WTC11 (cell line): ENCODE measurements around the gene DRD4. TPM values are rescaled to one million over a fixed set of nuclear protein-coding genes. Genes with fewer than 3 reads are reported as not detected.

ENCODE experiments used
- ATAC-seq: fragments of 200-7000 bp; cut with Tn5 transposase; 2 replicates; pipeline ENCODE4 v1.10.0; 2021; ENCODE audit warnings: mild to moderate bottlenecking, moderate library complexity
- CTCF ChIA-PET: fragments of 300-600 bp; sonication (Branson Sonifier 250); formaldehyde crosslinking; loops from one replicate; lab custom pipeline; 2021; ENCODE audit warnings: antibody characterized with exemption; lab: Charles Lee
- POLR2A ChIA-PET: fragments of 350-600 bp; sonication (Branson Sonifier 250); formaldehyde crosslinking; loops from one replicate; lab custom pipeline; 2021; ENCODE audit warnings: antibody characterized with exemption; lab: Charles Lee
- DNase-seq: peaks from one replicate; pipeline ENCODE4 v3.0.0; 2021; ENCODE audit warnings: low spot score
- H3K27ac Mint-ChIP-seq: 2 replicates; pipeline ENCODE4 v1.8.0; 2021; ENCODE audit warnings: mixed read lengths
- H3K27me3 Mint-ChIP-seq: 2 replicates; pipeline ENCODE4 v1.8.0; 2021; ENCODE audit warnings: low read depth, mild to moderate bottlenecking, moderate library complexity, mixed read lengths
- H3K36me3 Mint-ChIP-seq: 2 replicates; pipeline ENCODE4 v1.8.0; 2021; ENCODE audit warnings: mixed read lengths
- H3K4me1 Mint-ChIP-seq: 2 replicates; pipeline ENCODE4 v1.8.0; 2022; ENCODE audit warnings: mixed read lengths
- H3K4me3 Mint-ChIP-seq: 2 replicates; pipeline ENCODE4 v1.8.0; 2021; ENCODE audit warnings: mild to moderate bottlenecking, moderate library complexity, mixed read lengths
- H3K9me3 Mint-ChIP-seq: 2 replicates; pipeline ENCODE4 v1.8.0; 2021; ENCODE audit warnings: mixed read lengths
- ATF3 ChIP-seq: sonication (generic); formaldehyde crosslinking; conservative IDR thresholded peaks from 2 replicates; pipeline ENCODE4 v1.8.1; 2022; ENCODE audit warnings: mild to moderate bottlenecking, missing genetic modification reagents
- E2F1 ChIP-seq: sonication (generic); formaldehyde crosslinking; IDR thresholded peaks from 2 replicates; pipeline ENCODE4 v1.8.0; 2022; ENCODE audit warnings: mild to moderate bottlenecking, missing genetic modification reagents
- ETV6 ChIP-seq: sonication (generic); formaldehyde crosslinking; IDR thresholded peaks from 2 replicates; pipeline ENCODE4 v1.8.1; 2022; ENCODE audit warnings: mild to moderate bottlenecking, missing genetic modification reagents
- IRF1 ChIP-seq: sonication (generic); formaldehyde crosslinking; IDR thresholded peaks from 2 replicates; pipeline ENCODE4 v1.8.0; 2023; ENCODE audit warnings: missing genetic modification reagents
- JAZF1 ChIP-seq: fragments of 250-450 bp; sonication (Bioruptor Pico); IDR thresholded peaks from 2 replicates; pipeline ENCODE4 v1.9.0; 2021; ENCODE audit warnings: moderate library complexity, mild to moderate bottlenecking, inconsistent platforms
- JUN ChIP-seq: sonication (generic); formaldehyde crosslinking; IDR thresholded peaks from 2 replicates; pipeline ENCODE4 v1.8.0; 2023; ENCODE audit warnings: mild to moderate bottlenecking, missing genetic modification reagents
- KAT7 ChIP-seq: sonication (generic); formaldehyde crosslinking; IDR thresholded peaks from 2 replicates; pipeline ENCODE4 v1.8.1; 2023; ENCODE audit warnings: missing genetic modification reagents, mild to moderate bottlenecking, borderline replicate concordance
- MXD4 ChIP-seq: fragments of 250-450 bp; sonication (Bioruptor Pico); IDR thresholded peaks from 2 replicates; pipeline ENCODE4 v1.8.0; 2021; ENCODE audit warnings: mild to moderate bottlenecking, moderate library complexity, borderline replicate concordance
- NFYB ChIP-seq: sonication (generic); formaldehyde crosslinking; conservative IDR thresholded peaks from 2 replicates; pipeline ENCODE4 v1.8.0; 2022; ENCODE audit warnings: low read depth, missing genetic modification reagents
- RORB ChIP-seq: fragments of 250-450 bp; sonication (Bioruptor Pico); IDR thresholded peaks from 2 replicates; pipeline ENCODE4 v1.9.0; 2021; ENCODE audit warnings: mild to moderate bottlenecking
- TCF7 ChIP-seq: sonication (generic); formaldehyde crosslinking; IDR thresholded peaks from 2 replicates; pipeline ENCODE4 v1.8.0; 2022; ENCODE audit warnings: mild to moderate bottlenecking, low read depth, missing genetic modification reagents, moderate library complexity
- USF2 ChIP-seq: sonication (generic); formaldehyde crosslinking; IDR thresholded peaks from 2 replicates; pipeline ENCODE4 v1.8.1; 2023; ENCODE audit warnings: mild to moderate bottlenecking, missing genetic modification reagents, moderate library complexity
- ZNF396 ChIP-seq: fragments of 250-450 bp; sonication (Bioruptor Pico); IDR thresholded peaks from 2 replicates; pipeline ENCODE4 v1.8.0; 2021; ENCODE audit warnings: mild to moderate bottlenecking, moderate library complexity, borderline replicate concordance
- ZNF532 ChIP-seq: fragments of 250-450 bp; sonication (Bioruptor Pico); IDR thresholded peaks from 2 replicates; pipeline ENCODE4 v1.9.0; 2021; ENCODE audit warnings: mild to moderate bottlenecking, borderline replicate concordance
- total RNA-seq: library from RNA; stranded (reverse); gene quantifications from 3 replicates; pipeline ENCODE4 v1.2.3, GENCODE V29; 2021
- TF ChIP-seq, protein P1 (sequence below): sonication (generic); formaldehyde crosslinking; IDR thresholded peaks from 2 replicates; pipeline ENCODE4 v1.8.1; 2022; ENCODE audit warnings: mild to moderate bottlenecking, moderate library complexity, missing genetic modification reagents
- TF ChIP-seq, protein P2 (sequence below): fragments of 250-450 bp; sonication (Bioruptor Pico); IDR thresholded peaks from 2 replicates; pipeline ENCODE4 v1.9.0; 2021; ENCODE audit warnings: mild to moderate bottlenecking

Gene DRD4
- total RNA-seq, 1 experiment from 2014 or later: 3.7 TPM

DNA sequence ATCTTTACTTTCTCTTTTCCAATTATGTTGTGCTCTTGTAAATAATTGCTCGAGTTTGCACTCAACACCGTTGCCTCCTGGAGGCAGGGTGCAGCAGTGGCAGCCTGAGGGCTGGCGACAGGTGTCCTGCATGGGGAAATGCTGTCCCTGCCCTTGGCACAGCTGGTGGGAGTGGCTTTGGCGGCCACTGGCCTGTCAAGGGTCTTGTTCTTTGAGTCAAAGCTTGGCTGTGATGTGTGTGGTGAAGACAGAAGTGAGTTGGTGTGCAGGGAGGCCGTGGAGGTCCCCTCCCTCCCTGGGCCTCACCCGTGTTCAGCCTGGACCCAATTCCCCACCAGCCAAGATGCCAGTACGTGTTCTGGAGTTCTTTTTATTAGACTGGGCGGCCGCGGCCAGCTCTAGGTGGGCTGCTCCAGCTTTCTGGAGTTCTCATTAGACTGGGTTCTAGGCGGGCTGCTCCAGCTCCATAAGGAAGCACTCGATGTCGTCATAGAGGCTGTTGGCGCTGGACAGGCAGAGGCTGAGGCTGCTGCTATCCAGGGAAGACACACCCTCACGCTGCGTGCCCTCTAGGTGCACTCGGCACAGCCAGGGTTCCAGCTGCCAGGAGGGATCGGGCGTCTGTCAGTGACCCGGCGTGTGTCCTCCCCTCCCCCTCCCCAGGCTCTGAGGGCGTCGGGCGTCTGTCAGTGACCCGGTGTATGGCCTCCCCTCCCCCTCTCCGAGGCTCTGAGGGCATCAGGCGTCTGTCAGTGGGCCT lies 24.7 kb upstream of the DRD4 start:
- H3K27me3 Mint-ChIP-seq: no peaks in the 10 kb centered on the region
- H3K9me3 Mint-ChIP-seq: no peaks in the 10 kb centered on the region
- POLR2A ChIA-PET: no interaction called here
- no peak overlapping the region for H3K4me3 Mint-ChIP-seq
- TF ChIP-seq RORB (CRISPR knock-in tag): no peak
- TF ChIP-seq, all 79 proteins: peak for 0
- peaks cover 14% of the 10 kb centered on the region for H3K36me3 Mint-ChIP-seq
- peak overlapping the region; percentile 82; the same call in 1 of the 2 replicates for H3K27ac Mint-ChIP-seq
- ATAC-seq: no peak
- no peak for DNase-seq
- CTCF ChIA-PET: interaction anchor here (0.6 to 2.8 kb wide), 7 partner anchors 23 to 151 kb away, joined by 3 to 14 read pairs (median 4); partner anchors contain the start of genes LMNTD2 and PHRF1
- H3K4me1 Mint-ChIP-seq: 0 out of 2 replicates have a peak, but pooled peaks cover 4% of the 10 kb centered on the region

DNA sequence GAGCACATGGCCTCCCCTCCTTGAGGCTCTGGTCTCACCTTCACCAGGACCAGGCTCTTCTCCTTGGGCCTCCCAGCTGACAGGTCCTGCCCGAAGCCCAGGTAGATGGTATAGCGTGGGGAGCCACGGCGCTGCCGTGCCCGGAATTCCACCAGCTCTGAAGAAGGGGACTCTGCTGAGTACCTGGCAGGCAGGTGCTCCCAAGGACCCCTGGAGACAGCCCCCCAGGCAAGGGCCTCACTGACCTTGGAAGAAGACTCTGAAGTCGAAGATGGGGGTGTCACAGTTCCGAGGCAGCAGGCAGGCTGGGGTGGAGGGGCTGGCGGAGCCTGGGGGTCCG lies 24.1 kb upstream of the DRD4 start:
- ChIA-PET POLR2A (no interaction called here), CTCF (interaction anchor here (0.5 to 2.8 kb wide), 5 partner anchors 22 to 150 kb away, joined by 3 to 14 read pairs (median 4); no protein-coding TSS in a partner anchor)
- no peak for DNase-seq
- no peaks in the 10 kb centered on the region for H3K27me3 Mint-ChIP-seq
- H3K36me3 Mint-ChIP-seq: peaks cover 13% of the 10 kb centered on the region
- TF ChIP-seq MXD4 (CRISPR knock-in tag) (no peak), JUN (CRISPR knock-in tag) (no peak), KAT7 (no peak), TCF7 (CRISPR knock-in tag) (no peak)
- no peak for ATAC-seq
- H3K27ac Mint-ChIP-seq: no peak overlapping the region
- no peak overlapping the region for H3K4me3 Mint-ChIP-seq
- H3K9me3 Mint-ChIP-seq: no peaks in the 10 kb centered on the region
- H3K4me1 Mint-ChIP-seq: 0 out of 2 replicates have a peak, but pooled peaks cover 4% of the 10 kb centered on the region

DNA sequence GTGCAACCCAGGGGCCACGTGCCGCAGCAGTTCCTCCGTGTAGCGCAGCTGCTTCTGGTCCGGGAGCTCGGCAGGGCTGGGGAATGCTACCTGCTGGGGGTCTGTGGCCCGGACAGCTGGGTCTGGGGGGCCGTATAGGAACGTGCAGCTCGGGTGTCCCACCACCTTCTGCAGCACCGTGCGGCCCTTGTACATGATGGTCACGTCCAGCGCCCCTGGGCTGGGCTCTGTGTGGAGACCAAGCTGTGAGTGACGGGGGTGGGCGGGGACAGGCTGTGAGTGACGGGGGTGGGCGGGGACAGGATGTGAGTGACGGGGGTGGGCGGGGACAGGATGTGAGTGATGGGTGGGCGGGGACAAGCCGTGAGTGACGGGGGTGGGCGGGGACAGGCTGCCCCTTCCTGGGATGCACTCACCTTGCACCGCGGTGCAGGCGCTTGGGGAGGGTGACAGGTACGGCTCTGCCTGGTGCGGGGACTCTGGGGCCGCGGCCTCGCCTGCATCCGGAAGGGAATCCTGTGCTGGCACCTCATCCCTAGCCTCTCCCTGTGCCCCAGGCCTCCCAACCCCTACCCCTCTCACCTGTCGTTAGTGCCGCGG lies 23.6 kb upstream of the DRD4 start:
- ChIA-PET POLR2A (interaction anchor here (0.6 to 1.0 kb wide), 2 partner anchors 38 to 120 kb away, joined by 3 to 4 read pairs; no protein-coding TSS in a partner anchor), CTCF (interaction anchor here (0.5 to 2.8 kb wide), 8 partner anchors 22 to 150 kb away, joined by 3 to 14 read pairs (median 4); no protein-coding TSS in a partner anchor)
- Mint-ChIP-seq H3K4me1 (0 out of 2 replicates have a peak, but pooled peaks cover 4% of the 10 kb centered on the region), H3K4me3 (no peak overlapping the region), H3K27ac (no peak overlapping the region), H3K27me3 (no peaks in the 10 kb centered on the region), H3K36me3 (peaks cover 10% of the 10 kb centered on the region), H3K9me3 (no peaks in the 10 kb centered on the region)
- DNase-seq (peak; percentile 82), ATAC-seq (peak; percentile 55)
- TF ChIP-seq E2F1: no peak
- TF ChIP-seq JUN (CRISPR knock-in tag): no peak
- TF ChIP-seq ZNF532 (CRISPR knock-in tag): no peak
- TF ChIP-seq, protein P1, sequence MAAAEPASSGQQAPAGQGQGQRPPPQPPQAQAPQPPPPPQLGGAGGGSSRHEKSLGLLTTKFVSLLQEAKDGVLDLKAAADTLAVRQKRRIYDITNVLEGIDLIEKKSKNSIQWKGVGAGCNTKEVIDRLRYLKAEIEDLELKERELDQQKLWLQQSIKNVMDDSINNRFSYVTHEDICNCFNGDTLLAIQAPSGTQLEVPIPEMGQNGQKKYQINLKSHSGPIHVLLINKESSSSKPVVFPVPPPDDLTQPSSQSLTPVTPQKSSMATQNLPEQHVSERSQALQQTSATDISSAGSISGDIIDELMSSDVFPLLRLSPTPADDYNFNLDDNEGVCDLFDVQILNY (CRISPR knock-in tag): no peak
- TF ChIP-seq, protein P2, sequence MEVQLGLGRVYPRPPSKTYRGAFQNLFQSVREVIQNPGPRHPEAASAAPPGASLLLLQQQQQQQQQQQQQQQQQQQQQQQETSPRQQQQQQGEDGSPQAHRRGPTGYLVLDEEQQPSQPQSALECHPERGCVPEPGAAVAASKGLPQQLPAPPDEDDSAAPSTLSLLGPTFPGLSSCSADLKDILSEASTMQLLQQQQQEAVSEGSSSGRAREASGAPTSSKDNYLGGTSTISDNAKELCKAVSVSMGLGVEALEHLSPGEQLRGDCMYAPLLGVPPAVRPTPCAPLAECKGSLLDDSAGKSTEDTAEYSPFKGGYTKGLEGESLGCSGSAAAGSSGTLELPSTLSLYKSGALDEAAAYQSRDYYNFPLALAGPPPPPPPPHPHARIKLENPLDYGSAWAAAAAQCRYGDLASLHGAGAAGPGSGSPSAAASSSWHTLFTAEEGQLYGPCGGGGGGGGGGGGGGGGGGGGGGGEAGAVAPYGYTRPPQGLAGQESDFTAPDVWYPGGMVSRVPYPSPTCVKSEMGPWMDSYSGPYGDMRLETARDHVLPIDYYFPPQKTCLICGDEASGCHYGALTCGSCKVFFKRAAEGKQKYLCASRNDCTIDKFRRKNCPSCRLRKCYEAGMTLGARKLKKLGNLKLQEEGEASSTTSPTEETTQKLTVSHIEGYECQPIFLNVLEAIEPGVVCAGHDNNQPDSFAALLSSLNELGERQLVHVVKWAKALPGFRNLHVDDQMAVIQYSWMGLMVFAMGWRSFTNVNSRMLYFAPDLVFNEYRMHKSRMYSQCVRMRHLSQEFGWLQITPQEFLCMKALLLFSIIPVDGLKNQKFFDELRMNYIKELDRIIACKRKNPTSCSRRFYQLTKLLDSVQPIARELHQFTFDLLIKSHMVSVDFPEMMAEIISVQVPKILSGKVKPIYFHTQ (CRISPR knock-in tag): no peak
- TF ChIP-seq IRF1 (CRISPR knock-in tag): no peak
- TF ChIP-seq ETV6 (CRISPR knock-in tag): no peak
- TF ChIP-seq JAZF1 (CRISPR knock-in tag): no peak
- TF ChIP-seq USF2: no peak
- TF ChIP-seq ZNF396 (CRISPR knock-in tag): no peak
- TF ChIP-seq ATF3 (CRISPR knock-in tag): no peak
- no peak for TF ChIP-seq NFYB (CRISPR knock-in tag)
